Endodermal cell (in vitro differentiated cells): ENCODE results near the gene DCAF11. TPM values are rescaled to one million over a fixed set of nuclear protein-coding genes. Genes with fewer than 3 reads are reported as not detected.

ENCODE experiments used
- DNase-seq: peaks from one replicate; pipeline ENCODE4 v3.0.0-alpha.2; 2017
- H3K27ac ChIP-seq: 2 replicates; pipeline ENCODE4 v1.5.1; 2013; ENCODE audit warnings: mild to moderate bottlenecking, low read depth, low read length, moderate library complexity
- H3K27me3 ChIP-seq: 2 replicates; pipeline ENCODE4 v1.6.1; 2013; ENCODE audit warnings: mild to moderate bottlenecking, low read length, moderate library complexity; ENCODE audit not compliant: insufficient read depth, control insufficient read depth, poor library complexity, severe bottlenecking
- H3K36me3 ChIP-seq: 2 replicates; pipeline ENCODE4 v1.7.0; 2013; ENCODE audit warnings: mild to moderate bottlenecking, low read length, moderate library complexity; ENCODE audit not compliant: control insufficient read depth, insufficient read depth
- H3K4me1 ChIP-seq: one replicate; pipeline ENCODE4 v1.7.0; 2013; ENCODE audit warnings: low read length; ENCODE audit not compliant: control insufficient read depth, insufficient read depth
- H3K4me3 ChIP-seq: 2 replicates; pipeline ENCODE4 v1.5.1; 2013; ENCODE audit warnings: mild to moderate bottlenecking, low read length, moderate library complexity
- H3K9ac ChIP-seq: 2 replicates; pipeline ENCODE4 v1.6.1; 2013; ENCODE audit warnings: mild to moderate bottlenecking, low read length, moderate library complexity; ENCODE audit not compliant: poor library complexity, severe bottlenecking; ENCODE audit errors: extremely low read depth
- H3K9me3 ChIP-seq: 2 replicates; pipeline ENCODE4 v1.6.1; 2013; ENCODE audit warnings: mild to moderate bottlenecking, low read length, moderate library complexity; ENCODE audit not compliant: control insufficient read depth
- H3K27ac Mint-ChIP-seq: 2 replicates; pipeline ENCODE4 v1.8.0; 2020; ENCODE audit warnings: mixed read lengths
- H3K27me3 Mint-ChIP-seq: 2 replicates; pipeline ENCODE4 v1.8.0; 2021; ENCODE audit warnings: mild to moderate bottlenecking, mixed read lengths; ENCODE audit not compliant: insufficient read depth
- H3K36me3 Mint-ChIP-seq: 2 replicates; pipeline ENCODE4 v1.8.0; 2020; ENCODE audit warnings: low read depth, mixed read lengths
- H3K4me1 Mint-ChIP-seq: 2 replicates; pipeline ENCODE4 v1.8.0; 2020; ENCODE audit warnings: mixed read lengths
- H3K4me3 Mint-ChIP-seq: 2 replicates; pipeline ENCODE4 v1.8.0; 2020; ENCODE audit warnings: mild to moderate bottlenecking, moderate library complexity, mixed read lengths
- H3K9me3 Mint-ChIP-seq: 2 replicates; pipeline ENCODE4 v1.8.0; 2020; ENCODE audit warnings: mild to moderate bottlenecking, mixed read lengths
- CTCF ChIP-seq: fragments of 200-600 bp; sonication (generic); conservative IDR thresholded peaks from 2 replicates; pipeline ENCODE4 v1.5.0; 2021; ENCODE audit warnings: antibody characterized with exemption, mild to moderate bottlenecking
- WGBS, 2 experiments: methylation state at CpG; one replicate each; pipeline versions ENCODE4 v1.1.5 to v1.1.7; 2013; ENCODE audit warnings: missing lambda C conversion rate in 2 of 2, mixed read lengths in 1 of 2; ENCODE audit not compliant: insufficient coverage in 1 of 2, insufficient read length in 1 of 2; 5-methylcytosine and 5-hydroxymethylcytosine counted together
- total RNA-seq, 2 donors: library from RNA; stranded (reverse); fragmentation: NEBNext Ultra II Directional in 1 of 2; extraction: Animal tissue kit (Norgen Biotek cat#: 25700) in 1 of 2; gene quantifications; 2 replicates in 1 of 2; 3 replicates in 1 of 2; pipeline ENCODE4 v1.2.1, GENCODE V29; 2021

The DCAF11 gene
- total RNA-seq, 2 donors from 2014 or later, result 71.1 to 72.2 TPM

GRCh38 chr14:24145690-24146452 is 31.3 kb downstream of the DCAF11 start:
- H3K4me3 ChIP-seq, result peak overlapping the region; percentile 98
- H3K27me3 Mint-ChIP-seq, result no peaks in the 10 kb centered on the region
- H3K36me3 Mint-ChIP-seq, result peaks cover 37% of the 10 kb centered on the region
- peak overlapping the region; percentile 25 for H3K27ac ChIP-seq
- peaks cover 44% of the 10 kb centered on the region for H3K36me3 ChIP-seq
- no peak for TF ChIP-seq CTCF
- H3K4me3 Mint-ChIP-seq, result peak overlapping the region; percentile 92
- peak overlapping the region; percentile 43 for H3K9ac ChIP-seq
- H3K27ac Mint-ChIP-seq, result peak overlapping the region; percentile 92
- no peaks in the 10 kb centered on the region for H3K27me3 ChIP-seq
- no peaks in the 10 kb centered on the region for H3K9me3 Mint-ChIP-seq
- 20 to 41% methylated on average over 4 to 9 of the region's 9 CpGs for WGBS, 2 experiments
- H3K4me1 Mint-ChIP-seq, result peaks cover 20% of the 10 kb centered on the region
- DNase-seq, result no peak
- no peaks in the 10 kb centered on the region for H3K9me3 ChIP-seq
- peaks cover 6% of the 10 kb centered on the region for H3K4me1 ChIP-seq

GRCh38 chr14:24146453-24146977 is 31.9 kb downstream of the DCAF11 start, which contains the start of gene PSME2:
TSS of gene PSME2 (minus strand) at chr14:24146610. CDS start at chr14:24146581, 29 bp downstream.
- Mint-ChIP-seq H3K9me3 (no peaks in the 10 kb centered on the region), H3K27me3 (no peaks in the 10 kb centered on the region), H3K4me3 (peak within 1 kb of the TSS; percentile 92), H3K36me3 (peaks cover 43% of the 10 kb centered on the region), H3K4me1 (peaks cover 20% of the 10 kb centered on the region), H3K27ac (peak within 1 kb of the TSS; percentile 98)
- peak; percentile 99 for DNase-seq
- H3K9me3 ChIP-seq, result no peaks in the 10 kb centered on the region
- no peaks in the 10 kb centered on the region for H3K27me3 ChIP-seq
- TF ChIP-seq CTCF, result peak; percentile 19
- peaks cover 51% of the 10 kb centered on the region for H3K36me3 ChIP-seq
- peak within 1 kb of the TSS; percentile 66 for H3K9ac ChIP-seq
- H3K4me1 ChIP-seq, result peaks cover 6% of the 10 kb centered on the region
- 0% methylated on average over 6 to 22 of the region's 25 CpGs for WGBS, 2 experiments
- peak within 1 kb of the TSS; percentile 98 for H3K4me3 ChIP-seq
- H3K27ac ChIP-seq, result peak within 1 kb of the TSS; percentile 75

GRCh38 chr14:24146978-24147760 is 32.6 kb downstream of the DCAF11 start, which contains the start of gene RNF31:
TSS of gene RNF31 (plus strand) at chr14:24147498. CDS start at chr14:24147699, 201 bp downstream.
- peaks cover 57% of the 10 kb centered on the region for H3K36me3 ChIP-seq
- Mint-ChIP-seq H3K4me3 (peak within 1 kb of the TSS; percentile 92), H3K4me1 (peaks cover 20% of the 10 kb centered on the region), H3K27ac (peak within 1 kb of the TSS; percentile 98), H3K36me3 (peaks cover 49% of the 10 kb centered on the region), H3K27me3 (no peaks in the 10 kb centered on the region), H3K9me3 (no peaks in the 10 kb centered on the region)
- peak within 1 kb of the TSS; percentile 66 for H3K9ac ChIP-seq
- peaks cover 6% of the 10 kb centered on the region for H3K4me1 ChIP-seq
- H3K9me3 ChIP-seq, result no peaks in the 10 kb centered on the region
- H3K27ac ChIP-seq, result peak within 1 kb of the TSS; percentile 75
- 0% methylated on average over 15 to 57 of the region's 57 CpGs for WGBS, 2 experiments
- TF ChIP-seq CTCF, result no peak
- no peaks in the 10 kb centered on the region for H3K27me3 ChIP-seq
- peak; percentile 98 for DNase-seq
- H3K4me3 ChIP-seq, result peak within 1 kb of the TSS; percentile 98
